Glomerular endothelial cell (primary cell): Measurements from ENCODE around the gene ZSWIM8. TPM values are rescaled to one million over a fixed set of nuclear protein-coding genes. Genes with fewer than 3 reads are reported as not detected.

Source experiments
- DNase-seq: peaks from one replicate; pipeline ENCODE4 v3.0.0-alpha.2; 2011; ENCODE audit warnings: low read depth, low spot score; ENCODE audit errors: extremely low read depth
- total RNA-seq: library from RNA; depleted of rRNA; stranded (reverse); fragments of >200 nt; gene quantifications from 2 replicates; pipeline ENCODE4 v1.2.3, GENCODE V29; 2015

Gene ZSWIM8
- total RNA-seq, 1 donor from 2014 or later = 123 TPM

- DNase-seq = no peak
Observed at GRCh38 chr10:73840056-73840402, 54.6 kb downstream of the ZSWIM8 start.

- DNase-seq = no peak
Observed at GRCh38 chr10:73840403-73841060, 55.1 kb downstream of the ZSWIM8 start.

- no peak for DNase-seq
Observed at GRCh38 chr10:73841061-73841421, 55.6 kb downstream of the ZSWIM8 start.

DNA sequence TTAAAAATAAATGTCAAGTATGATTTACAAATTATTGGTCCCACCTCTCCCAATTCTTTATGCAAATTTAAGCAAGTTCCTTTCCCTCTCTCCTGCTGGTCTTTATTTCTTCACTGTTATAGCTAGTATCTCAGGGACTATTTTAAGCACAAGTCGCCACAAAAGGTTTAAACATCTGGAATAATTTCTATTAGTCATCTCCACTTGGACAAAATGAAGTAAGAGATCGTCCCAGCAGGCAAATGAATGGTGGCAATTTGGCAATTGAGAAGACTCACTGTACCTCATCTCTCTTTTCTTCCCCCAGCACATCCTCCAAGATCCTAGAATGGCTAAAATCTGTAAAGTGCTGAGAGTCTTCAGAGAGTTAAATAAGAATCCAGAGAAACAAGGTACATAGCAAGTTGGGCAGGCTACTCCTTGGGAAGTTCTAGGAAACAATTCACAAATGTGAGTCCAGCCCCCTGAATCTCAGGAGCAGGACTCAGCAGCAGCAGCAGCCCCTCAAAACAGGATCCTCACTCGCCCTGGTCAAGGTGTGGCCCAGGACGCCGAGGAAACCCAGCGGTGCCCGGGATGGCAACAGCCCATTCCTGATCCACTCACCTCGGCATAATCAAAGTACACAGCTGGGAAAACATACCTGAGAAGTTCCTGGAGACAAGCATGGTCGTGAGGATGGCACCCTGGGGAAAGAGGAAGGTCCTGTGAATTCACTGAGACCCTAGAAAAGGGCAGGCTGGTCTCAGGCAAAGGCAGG, 56.3 kb downstream of the ZSWIM8 start:
- no peak for DNase-seq

GRCh38 chr10:73842349-73842748, 56.9 kb downstream of the ZSWIM8 start:
- no peak for DNase-seq

GRCh38 chr10:73843261-73843660, 57.9 kb downstream of the ZSWIM8 start:
- no peak for DNase-seq

DNA sequence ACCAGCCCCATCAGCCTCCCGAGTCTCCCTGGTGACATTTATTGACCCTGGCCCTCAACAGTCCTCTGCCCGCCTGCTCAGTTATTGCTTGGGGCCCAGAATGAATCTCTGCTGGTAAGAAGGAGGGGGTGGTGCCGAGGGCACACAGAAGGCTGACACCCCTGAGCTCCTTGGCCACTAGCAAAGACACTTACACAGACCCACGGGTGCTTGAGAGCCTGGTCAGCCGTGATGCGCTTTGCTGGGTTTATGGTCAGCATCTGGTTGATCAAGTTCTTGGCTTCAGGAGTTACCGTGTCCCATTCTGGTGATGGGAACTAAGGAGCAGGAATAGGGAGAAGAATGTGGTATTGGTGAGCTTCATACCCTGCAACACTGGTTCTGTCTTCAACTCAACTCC, 61.6 kb downstream of the ZSWIM8 start:
- DNase-seq = no peak

- DNase-seq = peak; percentile 47
Observed at GRCh38 chr10:73848821-73849489, 63.5 kb downstream of the ZSWIM8 start.

- no peak for DNase-seq
Observed at GRCh38 chr10:73850211-73850610, 64.8 kb downstream of the ZSWIM8 start.

- DNase-seq = no peak
Observed at GRCh38 chr10:73850863-73851461, 65.6 kb downstream of the ZSWIM8 start.

Other genes with a start within 250 kb of the ZSWIM8 start
- gene USP54, start 194.3 kb upstream of the ZSWIM8 start, total RNA-seq = 9.7 and 16.4 TPM in 2 replicates
- gene MYOZ1, start 144.1 kb upstream of the ZSWIM8 start, total RNA-seq = not detected in 2 replicates
- not detected in 2 replicates for gene SYNPO2L, start 129.6 kb upstream of the ZSWIM8 start, total RNA-seq
- 0.58 and 4.7 TPM in 2 replicates for gene AGAP5, start 87.5 kb upstream of the ZSWIM8 start, total RNA-seq
- 67.6 and 72.3 TPM in 2 replicates for gene SEC24C, start 41.2 kb upstream of the ZSWIM8 start, total RNA-seq
- 28.9 and 38.7 TPM in 2 replicates for gene CHCHD1, start 3.6 kb upstream of the ZSWIM8 start, total RNA-seq
- gene NDST2, start 26.0 kb downstream of the ZSWIM8 start, total RNA-seq = 27.9 and 35.1 TPM in 2 replicates
- gene CAMK2G, start 88.9 kb downstream of the ZSWIM8 start, total RNA-seq = 24.5 and 28.8 TPM in 2 replicates
- 137 and 470 TPM in 2 replicates for gene PLAU, start 125.5 kb downstream of the ZSWIM8 start, total RNA-seq
- 237 and 240 TPM in 2 replicates for gene VCL, start 212.5 kb downstream of the ZSWIM8 start, total RNA-seq